Neuronal stem cell (in vitro differentiated cells): Measurements from ENCODE around the gene OLFM3.

Experiments
- DNase-seq: peaks from one replicate; pipeline ENCODE4 v3.0.0-alpha.2; 2013; ENCODE audit warnings: low spot score
- H2AFZ ChIP-seq: one replicate; pipeline ENCODE4 v1.6.1; 2013; ENCODE audit warnings: mild to moderate bottlenecking, low read length, inconsistent platforms
- H2AK5ac ChIP-seq: 2 replicates; pipeline ENCODE4 v1.6.1; 2013; ENCODE audit warnings: low read depth, mild to moderate bottlenecking, inconsistent platforms, low read length, moderate library complexity, mixed read lengths
- H2BK120ac ChIP-seq: 2 replicates; pipeline ENCODE4 v1.6.1; 2013; ENCODE audit warnings: low read depth, mild to moderate bottlenecking, inconsistent platforms, low read length, moderate library complexity, mixed read lengths
- H2BK12ac ChIP-seq: one replicate; pipeline ENCODE4 v1.6.1; 2013; ENCODE audit warnings: low read length, inconsistent platforms
- H2BK15ac ChIP-seq: 2 replicates; pipeline ENCODE4 v1.6.1; 2013; ENCODE audit warnings: mild to moderate bottlenecking, low read length, inconsistent platforms, mixed read lengths
- H2BK5ac ChIP-seq: one replicate; pipeline ENCODE4 v1.6.1; 2013; ENCODE audit warnings: inconsistent platforms, mild to moderate bottlenecking, low read length, moderate library complexity
- H3K14ac ChIP-seq: one replicate; pipeline ENCODE4 v1.6.1; 2013; ENCODE audit warnings: low read length, inconsistent platforms
- H3K18ac ChIP-seq: 2 replicates; pipeline ENCODE4 v1.6.1; 2013; ENCODE audit warnings: low read length, inconsistent platforms
- H3K23ac ChIP-seq: 2 replicates; pipeline ENCODE4 v1.6.1; 2013; ENCODE audit warnings: low read depth, mild to moderate bottlenecking, mixed read lengths, low read length, inconsistent platforms; ENCODE audit not compliant: poor library complexity
- H3K27ac ChIP-seq: replicated peaks from 3 replicates; pipeline ENCODE4 v1.5.1; 2013; ENCODE audit warnings: low read length, inconsistent platforms
- H3K27me3 ChIP-seq, 3 experiments: 2 replicates each; pipeline ENCODE4 v1.6.1; 2013; ENCODE audit warnings: low read length in 3 of 3, mild to moderate bottlenecking in 2 of 3, inconsistent platforms in 1 of 3, low read depth in 1 of 3, mixed read lengths in 1 of 3, moderate library complexity in 1 of 3; ENCODE audit not compliant: control insufficient read depth in 3 of 3, insufficient read depth in 3 of 3
- H3K36me3 ChIP-seq, 2 donors: replicated peaks in 1 of 2; 2 replicates each; pipeline ENCODE4 v1.6.1; 2013; ENCODE audit warnings: low read length in 2 of 2; ENCODE audit not compliant: control insufficient read depth in 2 of 2, insufficient read depth in 2 of 2
- H3K4ac ChIP-seq: 2 replicates; pipeline ENCODE4 v1.6.1; 2013; ENCODE audit warnings: inconsistent platforms, mild to moderate bottlenecking, low read length, moderate library complexity
- H3K4me1 ChIP-seq, 2 donors: 1 replicate in 1 of 2; 2 replicates in 1 of 2; pipeline ENCODE4 v1.6.1; 2013; ENCODE audit warnings: low read length in 2 of 2, low read depth in 1 of 2; ENCODE audit not compliant: control insufficient read depth in 2 of 2, insufficient read depth in 1 of 2
- H3K4me2 ChIP-seq: one replicate; pipeline ENCODE4 v1.6.1; 2013; ENCODE audit warnings: mild to moderate bottlenecking, low read length, inconsistent platforms; ENCODE audit not compliant: insufficient read depth, poor library complexity, severe bottlenecking
- H3K4me3 ChIP-seq, 2 donors: 2 replicates each; pipeline ENCODE4 v1.5.1; 2013; ENCODE audit warnings: low read length in 2 of 2, mild to moderate bottlenecking in 2 of 2, inconsistent platforms in 1 of 2, moderate library complexity in 1 of 2
- H3K79me1 ChIP-seq: one replicate; pipeline ENCODE4 v1.6.1; 2013; ENCODE audit warnings: low read depth, mild to moderate bottlenecking, inconsistent platforms, low read length, moderate library complexity
- H3K9ac ChIP-seq: one replicate; pipeline ENCODE4 v1.6.1; 2013; ENCODE audit warnings: mild to moderate bottlenecking, low read depth, low read length, inconsistent platforms; ENCODE audit not compliant: poor library complexity
- H3K9me3 ChIP-seq, 2 donors: replicated peaks in 1 of 2; 2 replicates each; pipeline versions ENCODE3 to v1.6.1; 2013; ENCODE audit warnings: low read length in 2 of 2, mild to moderate bottlenecking in 2 of 2, inconsistent platforms in 1 of 2, low read depth in 1 of 2, mixed read lengths in 1 of 2, moderate library complexity in 1 of 2; ENCODE audit not compliant: control insufficient read depth in 2 of 2, insufficient read depth in 1 of 2
- H4K8ac ChIP-seq: one replicate; pipeline ENCODE4 v1.6.1; 2013; ENCODE audit warnings: low read depth, mild to moderate bottlenecking, inconsistent platforms, low read length, moderate library complexity
- H4K91ac ChIP-seq: one replicate; pipeline ENCODE4 v1.6.1; 2013; ENCODE audit warnings: low read length, low read depth, mild to moderate bottlenecking, inconsistent platforms; ENCODE audit not compliant: poor library complexity
- WGBS, 2 donors: extraction: QIAGEN DNeasy Blood & Tissue Kit; methylation state at CpG; one replicate each; pipeline ENCODE4 v1.1.7; 2013; ENCODE audit warnings: missing lambda C conversion rate in 2 of 2, mixed read lengths in 1 of 2; ENCODE audit not compliant: insufficient read length in 2 of 2, insufficient replicate concordance in 1 of 2; ENCODE audit errors: extremely low coverage in 2 of 2; 5-methylcytosine and 5-hydroxymethylcytosine counted together

OLFM3 gene

DNA sequence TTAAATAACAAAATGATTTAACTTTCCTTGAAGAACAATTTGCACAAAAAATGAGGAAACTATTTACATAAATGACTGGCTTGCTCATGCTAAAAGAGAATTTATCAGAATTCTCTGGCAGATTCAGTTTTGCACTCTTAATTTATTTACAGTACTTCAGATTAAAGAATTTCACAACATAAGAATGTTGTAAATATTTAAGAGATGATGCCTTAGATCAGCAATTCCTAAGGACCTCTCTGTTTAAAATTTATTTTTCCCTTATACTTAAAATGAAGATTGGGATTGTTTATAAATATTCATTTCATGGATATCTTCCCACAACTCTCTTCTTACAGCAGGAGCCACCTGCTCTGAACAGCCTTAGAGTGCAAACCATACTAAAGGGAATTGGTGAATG is 120.8 kb downstream of the OLFM3 start:
- H3K79me1 ChIP-seq = no peaks in the 10 kb centered on the region
- H3K23ac ChIP-seq = no peak overlapping the region
- no peaks in the 10 kb centered on the region for H3K9me3 ChIP-seq
- no peak overlapping the region for H3K18ac ChIP-seq
- no peak overlapping the region for H2BK5ac ChIP-seq
- no peaks in the 10 kb centered on the region for H3K36me3 ChIP-seq
- H3K27me3 ChIP-seq = no peaks in the 10 kb centered on the region
- H4K8ac ChIP-seq = no peak overlapping the region
- no peak for DNase-seq
- no peak overlapping the region for H3K4me3 ChIP-seq
- no peak overlapping the region for H2BK120ac ChIP-seq
- no peaks in the 10 kb centered on the region for H3K4me1 ChIP-seq
- no peak overlapping the region for H2BK12ac ChIP-seq
- no peak overlapping the region for H2AFZ ChIP-seq
- H3K14ac ChIP-seq = no peak overlapping the region
- H3K4ac ChIP-seq = no peak overlapping the region
- H4K91ac ChIP-seq = no peak overlapping the region
- no peak overlapping the region for H3K27ac ChIP-seq
- no peak overlapping the region for H3K9ac ChIP-seq
- H2BK15ac ChIP-seq = no peak overlapping the region
- no peak overlapping the region for H2AK5ac ChIP-seq
- no peak overlapping the region for H3K4me2 ChIP-seq

DNA sequence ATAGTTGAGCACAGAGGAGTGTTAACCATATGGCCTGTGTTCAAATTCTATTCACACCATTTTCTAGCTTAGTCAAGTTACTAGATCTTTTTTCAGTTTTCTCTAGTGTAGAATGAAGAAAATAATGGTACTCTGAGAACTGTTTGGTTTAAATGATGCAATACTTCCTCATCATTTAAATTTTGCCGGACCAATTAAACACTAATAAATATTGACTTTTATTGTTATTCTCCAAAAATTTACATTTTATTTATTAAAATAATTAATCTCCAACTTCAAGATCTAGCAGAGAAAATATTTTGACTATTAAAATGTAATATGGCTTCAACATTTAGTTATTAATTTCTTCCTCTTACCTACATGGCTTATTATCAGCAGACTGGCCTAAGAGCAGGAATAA is 123.1 kb downstream of the OLFM3 start:
- H3K14ac ChIP-seq = no peak overlapping the region
- no peak overlapping the region for H2BK12ac ChIP-seq
- no peak overlapping the region for H2AK5ac ChIP-seq
- DNase-seq = no peak
- no peak overlapping the region for H2BK5ac ChIP-seq
- H3K23ac ChIP-seq = no peak overlapping the region
- H2BK15ac ChIP-seq = no peak overlapping the region
- H3K4me2 ChIP-seq = no peak overlapping the region
- H3K18ac ChIP-seq = no peak overlapping the region
- no peaks in the 10 kb centered on the region for H3K36me3 ChIP-seq
- H3K9me3 ChIP-seq = peaks cover 0 to 2% of the 10 kb centered on the region in 2 donors
- no peak overlapping the region for H3K4ac ChIP-seq
- H3K4me3 ChIP-seq = no peak overlapping the region
- H4K91ac ChIP-seq = no peak overlapping the region
- H2BK120ac ChIP-seq = no peak overlapping the region
- H2AFZ ChIP-seq = no peak overlapping the region
- no peak overlapping the region for H3K9ac ChIP-seq
- WGBS, 2 donors = no CpG with 5 or more reads among the region's 1 CpG
- no peaks in the 10 kb centered on the region for H3K4me1 ChIP-seq
- H3K27me3 ChIP-seq = no peaks in the 10 kb centered on the region
- H3K79me1 ChIP-seq = no peaks in the 10 kb centered on the region
- no peak overlapping the region for H3K27ac ChIP-seq
- H4K8ac ChIP-seq = no peak overlapping the region

DNA sequence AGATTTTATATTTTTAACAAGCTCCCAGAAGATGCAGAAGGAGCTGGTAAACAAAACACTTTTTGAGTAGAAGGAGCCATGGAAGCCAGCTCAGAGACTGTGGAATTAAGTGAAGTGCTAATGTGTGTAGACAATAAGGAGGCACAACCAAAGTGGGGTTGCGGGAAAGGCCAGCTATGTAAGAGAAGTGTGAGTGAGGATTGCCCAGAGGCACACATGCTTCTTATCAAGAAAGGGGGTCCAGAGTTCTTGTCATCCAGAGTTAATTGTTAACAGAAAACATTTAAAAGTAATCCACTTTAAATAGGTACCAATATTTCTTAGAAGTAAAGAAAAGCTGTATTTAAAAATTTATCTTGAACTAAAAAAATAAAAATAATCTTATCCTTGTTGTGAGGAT is 136.8 kb downstream of the OLFM3 start:
- Histone ChIP-seq H3K27ac (no peak overlapping the region), H3K9ac (no peak overlapping the region), H3K23ac (no peak overlapping the region), H3K4me1 (peaks cover 0 to 3% of the 10 kb centered on the region in 2 donors), H3K18ac (no peak overlapping the region), H3K4me2 (no peak overlapping the region), H3K4me3 (no peak overlapping the region), H3K27me3 (no peaks in the 10 kb centered on the region), H4K91ac (no peak overlapping the region), H2AK5ac (no peak overlapping the region), H2BK12ac (no peak overlapping the region), H3K4ac (no peak overlapping the region), H3K9me3 (peaks cover 0 to 10% of the 10 kb centered on the region in 2 donors), H2BK15ac (no peak overlapping the region), H2BK5ac (no peak overlapping the region), H3K14ac (no peak overlapping the region), H4K8ac (no peak overlapping the region), H3K79me1 (no peaks in the 10 kb centered on the region), H2BK120ac (no peak overlapping the region), H3K36me3 (no peaks in the 10 kb centered on the region), H2AFZ (no peak overlapping the region)
- DNase-seq = no peak
- WGBS, 2 donors = no CpG with 5 or more reads among the region's 1 CpG

DNA sequence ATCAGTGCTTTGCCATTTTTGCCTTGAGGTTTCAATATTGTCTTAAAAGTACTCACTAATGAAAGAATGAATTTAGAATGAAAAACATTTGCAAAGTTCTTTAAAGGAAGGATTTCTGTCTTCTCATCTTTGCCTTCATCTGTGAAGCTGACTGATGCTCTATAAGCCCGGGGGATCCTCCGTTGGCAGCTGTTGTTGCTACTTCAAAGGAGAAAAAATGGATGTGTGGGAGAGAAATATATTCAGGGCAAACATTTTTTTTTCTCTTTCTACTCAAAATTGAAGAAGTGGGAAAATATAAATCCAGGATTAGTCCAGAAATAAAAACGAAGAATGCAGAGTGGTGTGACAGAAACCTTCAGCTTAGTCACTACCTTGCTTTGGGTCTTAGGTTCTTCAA is 142.5 kb downstream of the OLFM3 start:
- no peak overlapping the region for H3K23ac ChIP-seq
- WGBS, 2 donors = no CpG with 5 or more reads among the region's 3 CpGs
- H3K36me3 ChIP-seq = no peaks in the 10 kb centered on the region
- no peak overlapping the region for H2BK120ac ChIP-seq
- H4K8ac ChIP-seq = no peak overlapping the region
- no peak overlapping the region for H2AFZ ChIP-seq
- H3K27ac ChIP-seq = no peak overlapping the region
- H2BK5ac ChIP-seq = no peak overlapping the region
- H3K9me3 ChIP-seq = peaks cover 0 to 5% of the 10 kb centered on the region in 2 donors
- no peak overlapping the region for H3K4ac ChIP-seq
- no peak overlapping the region for H3K18ac ChIP-seq
- H3K9ac ChIP-seq = no peak overlapping the region
- DNase-seq = no peak
- H3K14ac ChIP-seq = no peak overlapping the region
- no peaks in the 10 kb centered on the region for H3K4me1 ChIP-seq
- no peak overlapping the region for H3K4me3 ChIP-seq
- no peak overlapping the region for H3K4me2 ChIP-seq
- no peak overlapping the region for H2AK5ac ChIP-seq
- H2BK12ac ChIP-seq = no peak overlapping the region
- H3K27me3 ChIP-seq = no peaks in the 10 kb centered on the region
- H2BK15ac ChIP-seq = no peak overlapping the region
- no peak overlapping the region for H4K91ac ChIP-seq
- H3K79me1 ChIP-seq = no peaks in the 10 kb centered on the region
